ENCODE results near the gene PAX8. TPM values are rescaled to one million over a fixed set of nuclear protein-coding genes. Genes with fewer than 3 reads are reported as not detected.

Gene PAX8
- total and polyA plus RNA-seq, 2 experiments from 2014 or later = 0.16 TPM; not detected in 1

- Histone ChIP-seq H3K9me2 (replicated peaks; ENCODE audit: insufficient read depth) (no peaks in the 10 kb centered on the region), H3K4me2 (no peak overlapping the region), H3K9me3 (ENCODE audit: low read depth) (no peaks in the 10 kb centered on the region), H3K36me3 (replicated peaks; ENCODE audit: insufficient read depth, low read depth) (no peaks in the 10 kb centered on the region), H3K4me3 (no peak overlapping the region), H3K4me1 (ENCODE audit: insufficient read depth) (no peaks in the 10 kb centered on the region), H4K20me1 (ENCODE audit: insufficient read depth, poor library complexity, severe bottlenecking) (no peaks in the 10 kb centered on the region), H3K79me2 (peaks cover 5% of the 10 kb centered on the region), H3K27me3 (no peaks in the 10 kb centered on the region), H3K27ac (no peak overlapping the region), H2AFZ (no peak overlapping the region)
- TF ChIP-seq CTCF (IDR thresholded peaks at IDR 0.05; ENCODE audit: poor library complexity) = no peak
- no peak for TF ChIP-seq EZH2 (IDR thresholded peaks at IDR 0.05; ENCODE audit: borderline replicate concordance)
- no peak for TF ChIP-seq EZH2phosphoT487 (IDR thresholded peaks at IDR 0.05; ENCODE audit: low read depth, severe bottlenecking, unreplicated experiment)
- DNase-seq (ENCODE audit: low spot score) = no peak
- WGBS (ENCODE audit: low lambda C conversion rate, missing lambda C conversion rate) = 87% methylated on average over 13 of the region's 13 CpGs
These were observed 76.2 kb downstream of the PAX8 start for GRCh38 chr2:113202305-113203216.

GRCh38 chr2:113201496-113202304, 77.0 kb downstream of the PAX8 start:
- no peaks in the 10 kb centered on the region for H3K9me2 ChIP-seq (replicated peaks; ENCODE audit: insufficient read depth)
- peaks cover 5% of the 10 kb centered on the region for H3K79me2 ChIP-seq
- H3K4me1 ChIP-seq (ENCODE audit: insufficient read depth) = no peaks in the 10 kb centered on the region
- no peak overlapping the region for H3K4me3 ChIP-seq
- no peaks in the 10 kb centered on the region for H3K9me3 ChIP-seq (ENCODE audit: low read depth)
- H3K36me3 ChIP-seq (replicated peaks; ENCODE audit: insufficient read depth, low read depth) = no peaks in the 10 kb centered on the region
- no peaks in the 10 kb centered on the region for H4K20me1 ChIP-seq (ENCODE audit: insufficient read depth, poor library complexity, severe bottlenecking)
- WGBS (ENCODE audit: low lambda C conversion rate, missing lambda C conversion rate) = 94% methylated on average over 6 of the region's 8 CpGs
- peak overlapping the region; percentile 55 for H3K27ac ChIP-seq
- H2AFZ ChIP-seq = no peak overlapping the region
- H3K4me2 ChIP-seq = no peak overlapping the region
- TF ChIP-seq EZH2 (IDR thresholded peaks at IDR 0.05; ENCODE audit: borderline replicate concordance) = no peak
- TF ChIP-seq CTCF (IDR thresholded peaks at IDR 0.05; ENCODE audit: poor library complexity) = no peak
- no peak for TF ChIP-seq EZH2phosphoT487 (IDR thresholded peaks at IDR 0.05; ENCODE audit: low read depth, severe bottlenecking, unreplicated experiment)
- no peak for DNase-seq (ENCODE audit: low spot score)
- no peaks in the 10 kb centered on the region for H3K27me3 ChIP-seq

GRCh38 chr2:113200736-113201490, 77.8 kb downstream of the PAX8 start:
- H4K20me1 ChIP-seq (ENCODE audit: insufficient read depth, poor library complexity, severe bottlenecking) = no peaks in the 10 kb centered on the region
- 92% methylated on average over 17 of the region's 17 CpGs for WGBS (ENCODE audit: low lambda C conversion rate, missing lambda C conversion rate)
- H3K27ac ChIP-seq = no peak overlapping the region
- H3K36me3 ChIP-seq (replicated peaks; ENCODE audit: insufficient read depth, low read depth) = no peaks in the 10 kb centered on the region
- no peak for TF ChIP-seq EZH2phosphoT487 (IDR thresholded peaks at IDR 0.05; ENCODE audit: low read depth, severe bottlenecking, unreplicated experiment)
- no peak for TF ChIP-seq EZH2 (IDR thresholded peaks at IDR 0.05; ENCODE audit: borderline replicate concordance)
- TF ChIP-seq CTCF (IDR thresholded peaks at IDR 0.05; ENCODE audit: poor library complexity) = no peak
- no peak for DNase-seq (ENCODE audit: low spot score)
- H2AFZ ChIP-seq = no peak overlapping the region
- H3K27me3 ChIP-seq = no peaks in the 10 kb centered on the region
- no peak overlapping the region for H3K4me3 ChIP-seq
- H3K9me2 ChIP-seq (replicated peaks; ENCODE audit: insufficient read depth) = no peaks in the 10 kb centered on the region
- peak overlapping the region; percentile 78 for H3K4me2 ChIP-seq
- no peaks in the 10 kb centered on the region for H3K9me3 ChIP-seq (ENCODE audit: low read depth)
- H3K4me1 ChIP-seq (ENCODE audit: insufficient read depth) = no peaks in the 10 kb centered on the region
- H3K79me2 ChIP-seq = peaks cover 5% of the 10 kb centered on the region

Data from hepatocyte (in vitro differentiated cells).